Duodenal mucosa (tissue), 2 donors: ENCODE data around the gene RAB9A.

Source experiments
- H3K27ac ChIP-seq: one replicate; pipeline ENCODE4 v1.7.0; 2013; ENCODE audit warnings: low read depth, low read length
- H3K27me3 ChIP-seq, 2 donors: one replicate each; pipeline ENCODE4 v1.7.0; 2013; ENCODE audit warnings: low read length in 2 of 2, control low read depth in 1 of 2; ENCODE audit not compliant: insufficient read depth in 2 of 2, control insufficient read depth in 1 of 2
- H3K36me3 ChIP-seq, 2 donors: one replicate each; pipeline ENCODE4 v1.7.0; 2013; ENCODE audit warnings: low read length in 2 of 2, control low read depth in 1 of 2; ENCODE audit not compliant: insufficient read depth in 2 of 2, control insufficient read depth in 1 of 2
- H3K4me1 ChIP-seq, 2 donors: one replicate each; pipeline ENCODE4 v1.7.0; 2013; ENCODE audit warnings: low read length in 2 of 2, control low read depth in 1 of 2; ENCODE audit not compliant: insufficient read depth in 2 of 2, control insufficient read depth in 1 of 2
- H3K4me3 ChIP-seq, 2 donors: one replicate each; pipeline ENCODE4 v1.7.0; 2013; ENCODE audit warnings: low read length in 2 of 2, low read depth in 1 of 2
- H3K9ac ChIP-seq, 2 donors: one replicate each; pipeline ENCODE4 v1.7.0; 2013; ENCODE audit warnings: low read length in 2 of 2, low read depth in 1 of 2
- H3K9me3 ChIP-seq, 2 donors: one replicate each; pipeline ENCODE4 v1.7.0; 2013; ENCODE audit warnings: low read length in 2 of 2, control low read depth in 1 of 2; ENCODE audit not compliant: control insufficient read depth in 1 of 2

The RAB9A gene

DNA sequence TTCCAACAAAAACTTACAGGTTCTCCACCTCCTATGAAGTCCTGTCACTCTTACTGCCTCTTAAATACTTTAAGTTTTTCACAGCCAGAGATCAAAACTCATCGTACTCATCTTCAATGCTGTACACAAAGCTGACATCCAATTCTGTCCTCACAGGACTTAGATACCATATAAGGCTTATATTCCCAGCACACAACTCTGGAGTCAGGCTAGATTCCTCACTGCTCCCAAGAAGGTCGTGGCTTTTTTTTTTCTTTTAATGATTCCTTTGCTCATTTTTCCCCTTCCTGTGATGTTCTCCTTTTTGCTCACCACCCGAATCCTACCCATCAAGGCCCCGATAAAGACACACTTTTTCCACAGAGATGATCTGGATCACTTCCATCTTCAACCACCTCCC, 44.6 kb downstream of the RAB9A start:
- no peak overlapping the region for H3K27ac ChIP-seq
- H3K9ac ChIP-seq = peak overlapping the region; percentile 79 to 86
- H3K27me3 ChIP-seq = no peaks in the 10 kb centered on the region
- H3K9me3 ChIP-seq = no peaks in the 10 kb centered on the region
- H3K4me1 ChIP-seq = peaks cover 13 to 14% of the 10 kb centered on the region in 2 donors
- H3K36me3 ChIP-seq = no peaks in the 10 kb centered on the region
- peak overlapping the region; percentile 78 to 85 for H3K4me3 ChIP-seq

DNA sequence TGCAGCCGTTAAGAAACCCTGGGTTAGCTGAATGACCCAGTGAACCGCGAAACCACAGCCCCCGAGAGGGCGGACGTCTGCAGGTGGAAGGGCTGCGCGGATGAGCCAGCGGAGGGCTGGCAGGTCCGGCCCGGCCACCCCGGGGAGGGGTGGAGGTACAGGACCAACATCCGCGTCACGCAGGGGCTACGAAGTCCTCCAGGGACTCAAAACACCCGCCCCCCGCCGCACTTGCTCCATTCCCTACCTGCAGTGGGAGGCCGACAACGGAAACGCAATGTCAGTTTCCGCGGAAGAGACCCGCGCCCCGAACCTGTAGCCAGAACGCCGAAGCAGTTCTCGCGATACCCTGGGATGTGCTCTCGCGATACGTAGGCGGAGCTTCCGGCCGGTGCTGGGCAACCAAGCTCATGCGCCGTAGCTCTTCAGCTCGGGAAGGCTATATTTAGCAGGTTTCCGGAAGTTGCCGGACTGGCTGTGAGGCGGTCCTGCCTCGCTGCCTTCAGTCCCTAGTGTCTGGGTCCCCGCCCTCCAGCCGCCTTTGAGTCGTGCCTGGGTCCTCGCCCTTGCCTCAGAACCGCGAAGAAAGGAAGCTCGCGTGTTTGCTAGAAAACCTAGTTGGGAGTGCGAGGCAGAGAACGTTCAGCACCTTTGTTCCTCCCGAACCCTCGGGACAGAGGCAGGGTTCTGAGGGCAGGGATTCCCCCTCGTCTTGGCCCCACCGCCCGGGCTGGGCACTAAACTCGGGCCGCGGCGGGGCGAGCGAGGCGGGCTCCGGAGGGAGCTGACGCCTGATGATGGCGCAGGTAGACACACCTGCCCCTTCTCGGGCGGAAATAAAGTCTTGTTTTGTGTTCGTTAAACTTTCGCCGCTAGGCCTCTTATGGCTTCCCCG, 45.6 kb downstream of the RAB9A start, which contains the start of the genes OFD1 and TRAPPC2:
OFD1 (plus strand) TSS at position 471 of the 895 bp plus-strand sequence; CDS start at position 795, 324 bp downstream.
TRAPPC2 (minus strand) TSS at position 343 of the 895 bp plus-strand sequence. CDS start 14,657 bp downstream, outside the sequence.
- Histone ChIP-seq H3K36me3 (no peaks in the 10 kb centered on the region), H3K9me3 (no peaks in the 10 kb centered on the region), H3K4me1 (peaks cover 13 to 14% of the 10 kb centered on the region in 2 donors), H3K9ac (peak within 1 kb of the TSS; percentile 79 to 86), H3K4me3 (peak within 1 kb of the TSS; percentile 78 to 85), H3K27ac (peak within 1 kb of the TSS; percentile 88), H3K27me3 (no peaks in the 10 kb centered on the region)

DNA sequence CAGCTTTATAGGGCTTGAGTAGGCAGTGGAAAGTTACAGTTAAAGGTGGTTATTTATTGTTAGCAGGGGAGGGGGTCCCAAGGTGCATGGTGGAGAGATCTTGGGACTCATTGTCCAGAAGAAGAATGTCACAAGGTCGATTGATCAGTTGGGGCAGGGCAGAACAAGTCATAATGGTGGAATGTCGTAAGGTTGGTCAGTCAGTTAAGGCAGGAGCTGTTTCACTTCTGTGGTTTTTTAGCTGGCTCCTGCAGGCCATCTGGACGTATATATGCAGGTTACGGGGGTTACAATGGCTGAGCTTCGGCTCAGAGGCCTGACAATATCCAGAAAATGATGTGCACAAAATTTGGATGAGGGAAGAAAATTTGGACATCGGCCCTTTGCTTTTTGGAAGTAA, 52.8 kb downstream of the RAB9A start:
- Histone ChIP-seq H3K9me3 (no peaks in the 10 kb centered on the region), H3K36me3 (peaks cover 6 to 9% of the 10 kb centered on the region in 2 donors), H3K9ac (no peak overlapping the region), H3K4me1 (peaks cover 0 to 6% of the 10 kb centered on the region in 2 donors), H3K4me3 (no peak overlapping the region), H3K27ac (no peak overlapping the region), H3K27me3 (no peaks in the 10 kb centered on the region)

DNA sequence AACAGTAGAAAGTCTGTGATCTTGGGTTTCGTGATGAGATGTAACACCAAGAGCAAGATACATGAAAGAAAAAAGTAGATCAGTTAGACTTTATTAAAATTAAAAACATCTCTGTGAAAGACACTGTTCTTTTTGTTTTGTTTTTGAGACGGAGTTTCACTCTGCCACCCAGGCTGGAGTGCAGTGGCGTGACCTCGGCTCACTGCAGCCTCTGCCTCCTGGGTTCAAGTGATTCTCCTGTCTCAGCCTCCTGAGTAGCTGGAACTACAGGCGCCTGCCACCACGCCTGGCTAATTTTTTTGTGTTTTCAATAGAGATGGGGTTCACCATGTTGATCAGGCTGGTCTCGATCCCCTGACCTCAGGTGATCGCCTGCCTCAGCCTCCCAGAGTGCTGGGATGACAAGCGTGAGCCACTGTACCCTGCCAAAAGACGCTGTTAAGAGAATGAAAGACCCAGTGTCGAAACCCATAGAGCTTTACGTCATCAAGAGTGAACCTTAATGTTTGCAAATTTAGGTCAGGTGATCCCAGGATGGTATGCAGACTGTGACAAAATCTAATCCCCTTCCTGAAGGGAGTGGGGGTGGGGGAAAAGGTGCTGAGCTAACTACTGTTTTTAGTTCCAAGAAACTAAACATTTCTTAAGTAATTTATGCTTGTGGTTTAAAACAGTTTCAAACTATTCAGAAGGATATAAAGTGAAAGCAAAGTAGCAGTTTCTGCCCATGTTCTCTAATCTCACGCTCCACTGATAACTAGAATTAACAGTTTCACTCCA, 53.7 kb downstream of the RAB9A start:
- Histone ChIP-seq H3K4me3 (peak overlapping the region; percentile 32 to 52), H3K36me3 (peaks cover 6 to 11% of the 10 kb centered on the region in 2 donors), H3K27ac (peak overlapping the region; percentile 20)

DNA sequence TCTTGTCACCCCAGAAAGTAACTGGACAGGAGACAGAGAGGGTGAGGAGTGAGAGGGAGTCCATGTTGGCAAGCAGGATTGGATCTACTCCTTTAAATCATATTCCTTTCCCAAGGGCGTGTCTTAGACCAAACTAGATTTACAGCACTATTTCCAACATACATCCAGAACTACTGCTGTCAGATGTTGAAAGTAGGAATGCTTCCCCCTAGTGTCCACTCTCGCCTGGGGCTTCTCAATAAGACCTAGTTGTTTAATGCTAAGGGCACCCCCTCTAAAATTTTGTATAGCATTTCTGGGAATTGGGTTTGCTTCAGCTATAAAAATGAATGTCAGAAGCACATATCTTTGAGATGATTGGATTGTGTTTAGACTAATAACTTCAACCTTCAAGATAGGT, 58.9 kb downstream of the RAB9A start:
- H3K4me1 ChIP-seq = peaks cover 0 to 11% of the 10 kb centered on the region in 2 donors
- H3K9ac ChIP-seq = no peak overlapping the region
- H3K27ac ChIP-seq = no peak overlapping the region
- H3K4me3 ChIP-seq = no peak overlapping the region
- H3K27me3 ChIP-seq = no peaks in the 10 kb centered on the region
- no peaks in the 10 kb centered on the region for H3K9me3 ChIP-seq
- H3K36me3 ChIP-seq = peaks cover 0 to 10% of the 10 kb centered on the region in 2 donors

More for the DNA sequence above, 53.7 kb downstream of the RAB9A start:
- H3K9ac ChIP-seq = no peak overlapping the region
- H3K9me3 ChIP-seq = no peaks in the 10 kb centered on the region
- H3K4me1 ChIP-seq = peaks cover 0 to 7% of the 10 kb centered on the region in 2 donors
- H3K27me3 ChIP-seq = no peaks in the 10 kb centered on the region

DNA sequence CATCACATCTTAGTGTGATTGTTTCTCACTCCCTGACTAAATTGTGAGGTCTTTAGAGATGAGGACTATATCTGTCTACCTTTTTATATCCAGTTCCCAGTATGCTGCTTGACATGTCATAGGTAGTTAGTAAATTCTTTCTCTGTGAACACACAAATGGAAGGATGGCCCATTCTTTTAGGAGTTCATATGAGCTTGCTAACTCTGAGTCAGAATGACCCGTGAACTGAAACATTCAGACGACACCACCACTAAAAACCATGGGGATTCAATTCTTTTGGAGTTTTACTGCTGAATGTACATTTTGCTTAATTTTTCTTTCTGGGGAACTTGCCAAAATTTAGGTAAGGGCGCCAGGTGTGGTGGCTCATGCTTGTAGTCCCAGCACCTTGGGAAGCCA, 59.6 kb downstream of the RAB9A start:
- H3K4me3 ChIP-seq = no peak overlapping the region
- H3K27ac ChIP-seq = no peak overlapping the region
- no peak overlapping the region for H3K9ac ChIP-seq
- H3K4me1 ChIP-seq = peaks cover 0 to 6% of the 10 kb centered on the region in 2 donors
- peaks cover 0 to 10% of the 10 kb centered on the region in 2 donors for H3K36me3 ChIP-seq
- H3K9me3 ChIP-seq = no peaks in the 10 kb centered on the region
- H3K27me3 ChIP-seq = no peaks in the 10 kb centered on the region

DNA sequence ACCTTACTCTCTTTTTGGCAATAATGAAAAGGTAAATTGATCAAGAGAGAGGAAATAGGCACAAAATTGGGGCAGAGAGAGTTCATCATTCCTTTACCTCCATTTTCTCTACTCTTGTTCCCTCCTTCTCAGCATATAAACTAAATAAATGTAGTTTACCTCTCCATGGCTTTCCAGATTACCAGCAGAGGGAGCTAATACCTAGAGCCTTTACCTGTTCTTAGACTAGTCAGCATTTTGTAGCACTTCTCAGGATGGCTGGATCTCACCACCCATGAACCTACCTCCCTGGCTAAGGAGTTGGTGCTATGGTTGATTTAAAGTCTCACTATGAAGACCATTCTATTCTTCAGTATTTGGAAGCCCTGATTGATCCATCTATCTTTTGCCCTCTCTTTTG, 61.3 kb downstream of the RAB9A start:
- Histone ChIP-seq H3K27me3 (no peaks in the 10 kb centered on the region), H3K4me1 (peaks cover 0 to 6% of the 10 kb centered on the region in 2 donors), H3K9ac (no peak overlapping the region), H3K36me3 (peaks cover 0 to 10% of the 10 kb centered on the region in 2 donors), H3K27ac (no peak overlapping the region), H3K4me3 (no peak overlapping the region), H3K9me3 (no peaks in the 10 kb centered on the region)

DNA sequence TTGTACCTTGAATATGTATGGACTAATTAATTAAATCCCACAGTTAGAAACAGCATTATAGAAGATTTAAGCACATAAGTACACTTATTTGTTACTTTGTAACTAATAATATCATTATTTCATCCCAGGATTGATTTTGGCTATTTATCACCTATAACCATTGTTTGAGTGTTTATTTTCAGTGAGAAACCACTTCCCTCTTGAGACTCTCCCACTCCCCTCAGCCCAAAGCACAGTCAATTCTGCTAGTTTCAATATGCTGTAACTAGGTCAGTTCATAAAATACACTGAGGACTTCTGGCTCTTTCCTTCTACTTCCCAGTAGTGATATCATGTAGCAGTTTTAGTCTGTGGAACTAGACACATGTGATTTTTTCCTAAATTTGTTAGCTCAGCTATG, 61.9 kb downstream of the RAB9A start:
- Histone ChIP-seq H3K4me1 (peaks cover 0 to 6% of the 10 kb centered on the region in 2 donors), H3K9me3 (no peaks in the 10 kb centered on the region), H3K27ac (no peak overlapping the region), H3K9ac (no peak overlapping the region), H3K27me3 (no peaks in the 10 kb centered on the region), H3K36me3 (peaks cover 0 to 10% of the 10 kb centered on the region in 2 donors), H3K4me3 (no peak overlapping the region)

DNA sequence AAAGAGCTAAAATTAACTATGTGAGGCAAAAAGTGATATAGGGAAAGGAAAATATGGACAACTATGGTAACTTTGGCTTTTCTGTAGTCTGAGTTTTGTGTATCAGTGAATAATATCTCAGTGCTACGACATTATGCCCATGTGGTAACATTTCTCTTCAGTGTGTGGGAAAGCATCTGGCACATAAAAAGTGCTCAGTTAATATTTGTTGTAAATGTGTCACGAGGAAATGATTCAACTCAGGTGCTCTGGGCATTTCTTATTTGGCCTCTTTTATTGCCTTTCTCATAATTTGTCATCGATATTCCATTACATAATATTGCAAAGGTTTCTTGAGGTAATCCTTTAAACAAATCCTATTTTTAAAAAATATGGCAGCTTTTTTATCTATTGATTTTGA, 63.2 kb downstream of the RAB9A start:
- Histone ChIP-seq H3K4me3 (no peak overlapping the region), H3K27me3 (no peaks in the 10 kb centered on the region), H3K36me3 (peaks cover 0 to 15% of the 10 kb centered on the region in 2 donors), H3K4me1 (peaks cover 0 to 6% of the 10 kb centered on the region in 2 donors), H3K9me3 (no peaks in the 10 kb centered on the region), H3K27ac (no peak overlapping the region), H3K9ac (no peak overlapping the region)

DNA sequence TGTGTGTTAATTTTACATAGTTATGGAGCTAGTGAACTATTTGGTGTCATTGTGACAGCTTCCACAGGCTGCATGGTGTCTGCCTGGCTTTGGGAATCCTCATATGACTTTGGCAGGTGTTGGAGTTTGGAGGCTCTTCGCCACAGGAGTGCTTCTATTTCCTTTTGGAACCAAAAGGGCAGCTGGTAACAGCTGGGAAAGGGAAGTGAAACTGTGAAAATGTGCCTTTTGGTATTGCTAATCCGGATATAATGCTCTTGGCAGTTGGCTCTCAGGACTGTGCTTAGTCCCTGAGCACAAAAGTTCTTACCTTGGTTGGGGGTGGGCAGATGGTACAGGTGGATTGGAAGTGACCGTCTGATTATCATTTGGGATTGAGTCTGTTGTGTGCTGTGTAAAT, 63.7 kb downstream of the RAB9A start:
- Histone ChIP-seq H3K4me1 (peaks cover 0 to 5% of the 10 kb centered on the region in 2 donors), H3K9ac (no peak overlapping the region)

More for the DNA sequence above, 63.7 kb downstream of the RAB9A start:
- H3K36me3 ChIP-seq = peaks cover 0 to 16% of the 10 kb centered on the region in 2 donors
- H3K4me3 ChIP-seq = no peak overlapping the region
- H3K27ac ChIP-seq = no peak overlapping the region
- H3K27me3 ChIP-seq = no peaks in the 10 kb centered on the region
- H3K9me3 ChIP-seq = no peaks in the 10 kb centered on the region
